MCF 10A (cell line): Measurements from ENCODE around the gene TMEM130. TPM values are rescaled to one million over a fixed set of nuclear protein-coding genes. Genes with fewer than 3 reads are reported as not detected.

ENCODE experiments used
- Bru-seq: library from RNA; stranded (reverse); fragments of 400-500 nt; gene quantifications from one replicate; lab custom pipeline; 2021; lab: Mats Ljungman, UMichigan
- BruChase-seq, 2 experiments: library from RNA; stranded (reverse); fragments of 400-500 nt; gene quantifications; one replicate each; lab custom pipeline; 2021; lab: Mats Ljungman, UMichigan
- BruUV-seq: library from RNA; stranded (reverse); fragments of 400-500 nt; replicated peaks from 2 replicates; lab custom pipeline; 2021; lab: Mats Ljungman, UMichigan
- CTCF ChIA-PET: fragments of 300-600 bp; sonication (Branson Sonifier 250); formaldehyde crosslinking; extraction: SDS; loops from one replicate; lab custom pipeline; 2021; ENCODE audit warnings: antibody characterized with exemption, inconsistent platforms; lab: Yijun Ruan, JAX
- POLR2A ChIA-PET: fragments of 300-600, 350-650 bp; sonication (Branson Sonifier 250); formaldehyde crosslinking; extraction: SDS; loops from one replicate; lab custom pipeline; 2020; ENCODE audit warnings: antibody characterized with exemption, inconsistent platforms; lab: Yijun Ruan, JAX
- DNase-seq: peaks from one replicate; pipeline ENCODE4 v3.0.0-alpha.2; 2018; ENCODE audit not compliant: unreplicated experiment
- H3K27ac Mint-ChIP-seq: one replicate; pipeline ENCODE4 v1.8.0; 2022; ENCODE audit warnings: mild to moderate bottlenecking, low read depth, mixed read lengths; ENCODE audit not compliant: unreplicated experiment
- H3K27me3 Mint-ChIP-seq: one replicate; pipeline ENCODE4 v1.8.0; 2022; ENCODE audit warnings: mixed read lengths; ENCODE audit not compliant: insufficient read depth, unreplicated experiment
- H3K36me3 Mint-ChIP-seq: one replicate; pipeline ENCODE4 v1.8.0; 2022; ENCODE audit warnings: mild to moderate bottlenecking, moderate library complexity, mixed read lengths; ENCODE audit not compliant: insufficient read depth, unreplicated experiment
- H3K4me1 Mint-ChIP-seq: one replicate; pipeline ENCODE4 v1.8.0; 2022; ENCODE audit warnings: mixed read lengths; ENCODE audit not compliant: insufficient read depth, unreplicated experiment
- H3K4me3 Mint-ChIP-seq: one replicate; pipeline ENCODE4 v1.8.0; 2022; ENCODE audit warnings: mild to moderate bottlenecking, moderate library complexity, mixed read lengths; ENCODE audit not compliant: unreplicated experiment
- H3K9me3 Mint-ChIP-seq: one replicate; pipeline ENCODE4 v1.8.0; 2022; ENCODE audit warnings: mixed read lengths; ENCODE audit not compliant: unreplicated experiment
- intact Hi-C: fragments of 100-400 bp; cut with micrococcal nuclease; formaldehyde crosslinking; loops from 2 replicates; pipeline ENCODE4 v1.14.1; 2022
- long read RNA-seq: library from polyadenylated mRNA; stranded (forward); transcript quantifications from one replicate; pipeline ENCODE4 v2.0.0, GENCODE V29; 2022
- total RNA-seq: library from RNA; stranded (reverse); gene quantifications from 2 replicates; pipeline ENCODE4 v1.2.3, GENCODE V29; 2022
- TF ChIP-seq, protein P1 (sequence below): fragments of 200-600 bp; IDR thresholded peaks from one replicate; pipeline ENCODE4 v1.8.0; 2022; ENCODE audit warnings: antibody characterized with exemption, mild to moderate bottlenecking; ENCODE audit not compliant: unreplicated experiment

The TMEM130 gene, protein sequence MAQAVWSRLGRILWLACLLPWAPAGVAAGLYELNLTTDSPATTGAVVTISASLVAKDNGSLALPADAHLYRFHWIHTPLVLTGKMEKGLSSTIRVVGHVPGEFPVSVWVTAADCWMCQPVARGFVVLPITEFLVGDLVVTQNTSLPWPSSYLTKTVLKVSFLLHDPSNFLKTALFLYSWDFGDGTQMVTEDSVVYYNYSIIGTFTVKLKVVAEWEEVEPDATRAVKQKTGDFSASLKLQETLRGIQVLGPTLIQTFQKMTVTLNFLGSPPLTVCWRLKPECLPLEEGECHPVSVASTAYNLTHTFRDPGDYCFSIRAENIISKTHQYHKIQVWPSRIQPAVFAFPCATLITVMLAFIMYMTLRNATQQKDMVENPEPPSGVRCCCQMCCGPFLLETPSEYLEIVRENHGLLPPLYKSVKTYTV
- total RNA-seq (not detected in 2 replicates), Bru-seq, nascent RNA (not detected), BruChase-seq, experiment 1, labeled RNA remaining after a 6-hour chase (percentile 7 among the genes with signal in this experiment), BruChase-seq, experiment 2, labeled RNA remaining after a 2-hour chase (not detected)
- long read RNA-seq, result 0 reads

DNA sequence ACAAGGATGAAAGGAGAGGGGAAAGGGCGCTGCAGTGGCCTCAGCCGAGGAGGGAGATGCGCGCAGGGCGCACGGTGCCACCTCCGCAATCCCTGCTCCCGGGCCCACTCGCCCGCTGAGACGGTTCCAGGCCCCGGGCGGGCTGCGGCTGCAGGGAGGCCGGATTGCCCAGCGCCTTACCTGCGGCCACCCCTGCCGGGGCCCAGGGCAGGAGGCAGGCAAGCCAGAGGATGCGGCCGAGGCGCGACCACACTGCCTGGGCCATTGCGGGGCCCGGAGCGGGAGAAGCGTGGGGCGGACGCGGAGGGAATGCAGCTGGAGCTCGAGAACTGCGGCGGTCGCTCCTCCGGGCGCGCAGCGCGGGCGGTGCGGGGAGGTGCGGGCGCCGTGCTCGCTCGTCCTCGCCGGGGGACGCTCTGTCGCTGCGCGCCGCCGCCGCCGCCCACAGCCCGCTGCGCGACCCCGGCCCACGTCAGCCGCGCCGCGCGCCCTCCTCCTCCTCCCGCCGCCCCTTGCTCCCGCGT, at the start of gene TMEM130:
Gene TMEM130, minus strand, starts transcription at position 418 of the 524 bp plus-strand sequence. Its CDS starts 153 bp downstream, at position 265.
- DNase-seq, result no peak
- POLR2A ChIA-PET, result no interaction called here
- peaks cover 2% of the 10 kb centered on the region for H3K27me3 Mint-ChIP-seq
- H3K4me1 Mint-ChIP-seq, result no peaks in the 10 kb centered on the region
- H3K36me3 Mint-ChIP-seq, result no peaks in the 10 kb centered on the region
- TF ChIP-seq, protein P1, sequence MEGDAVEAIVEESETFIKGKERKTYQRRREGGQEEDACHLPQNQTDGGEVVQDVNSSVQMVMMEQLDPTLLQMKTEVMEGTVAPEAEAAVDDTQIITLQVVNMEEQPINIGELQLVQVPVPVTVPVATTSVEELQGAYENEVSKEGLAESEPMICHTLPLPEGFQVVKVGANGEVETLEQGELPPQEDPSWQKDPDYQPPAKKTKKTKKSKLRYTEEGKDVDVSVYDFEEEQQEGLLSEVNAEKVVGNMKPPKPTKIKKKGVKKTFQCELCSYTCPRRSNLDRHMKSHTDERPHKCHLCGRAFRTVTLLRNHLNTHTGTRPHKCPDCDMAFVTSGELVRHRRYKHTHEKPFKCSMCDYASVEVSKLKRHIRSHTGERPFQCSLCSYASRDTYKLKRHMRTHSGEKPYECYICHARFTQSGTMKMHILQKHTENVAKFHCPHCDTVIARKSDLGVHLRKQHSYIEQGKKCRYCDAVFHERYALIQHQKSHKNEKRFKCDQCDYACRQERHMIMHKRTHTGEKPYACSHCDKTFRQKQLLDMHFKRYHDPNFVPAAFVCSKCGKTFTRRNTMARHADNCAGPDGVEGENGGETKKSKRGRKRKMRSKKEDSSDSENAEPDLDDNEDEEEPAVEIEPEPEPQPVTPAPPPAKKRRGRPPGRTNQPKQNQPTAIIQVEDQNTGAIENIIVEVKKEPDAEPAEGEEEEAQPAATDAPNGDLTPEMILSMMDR, result no peak
- H3K27ac Mint-ChIP-seq, result no peak within 1 kb of the TSS
- CTCF ChIA-PET, result no interaction called here
- H3K4me3 Mint-ChIP-seq, result no peak within 1 kb of the TSS
- BruUV-seq, result no TSS peak
- no peaks in the 10 kb centered on the region for H3K9me3 Mint-ChIP-seq
- intact Hi-C loops, result no loop called here

DNA sequence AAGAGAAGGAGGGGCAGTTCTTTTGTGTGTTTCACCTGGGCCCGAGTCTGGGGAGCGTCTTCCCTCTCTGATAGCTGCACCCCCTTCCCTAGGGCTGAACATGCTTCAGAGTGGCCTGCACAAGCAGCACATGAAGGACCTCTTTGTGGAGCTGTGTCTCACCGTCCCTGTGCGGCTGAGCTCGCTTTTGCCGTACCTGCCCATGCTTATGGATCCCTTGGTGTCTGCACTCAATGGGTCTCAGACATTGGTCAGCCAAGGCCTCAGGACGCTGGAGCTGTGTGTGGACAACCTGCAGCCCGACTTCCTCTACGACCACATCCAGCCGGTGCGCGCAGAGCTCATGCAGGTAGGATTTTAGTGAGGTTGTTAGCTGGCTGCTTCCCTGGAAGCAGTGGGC, 47.5 kb upstream of the TMEM130 start:
- ChIA-PET CTCF (no interaction called here), POLR2A (interaction anchor here (0.6 kb wide), 1 partner anchor 88 kb away, joined by 4 read pairs; no protein-coding TSS in a partner anchor)
- no peak for DNase-seq
- H3K9me3 Mint-ChIP-seq, result no peaks in the 10 kb centered on the region
- peaks cover 89% of the 10 kb centered on the region for H3K36me3 Mint-ChIP-seq
- peaks cover 3% of the 10 kb centered on the region for H3K4me1 Mint-ChIP-seq
- H3K4me3 Mint-ChIP-seq, result no peak overlapping the region
- BruUV-seq, result no TSS peak
- H3K27ac Mint-ChIP-seq, result no peak overlapping the region
- TF ChIP-seq, protein P1, result no peak
- H3K27me3 Mint-ChIP-seq, result no peaks in the 10 kb centered on the region
- intact Hi-C loops, result no loop called here

DNA sequence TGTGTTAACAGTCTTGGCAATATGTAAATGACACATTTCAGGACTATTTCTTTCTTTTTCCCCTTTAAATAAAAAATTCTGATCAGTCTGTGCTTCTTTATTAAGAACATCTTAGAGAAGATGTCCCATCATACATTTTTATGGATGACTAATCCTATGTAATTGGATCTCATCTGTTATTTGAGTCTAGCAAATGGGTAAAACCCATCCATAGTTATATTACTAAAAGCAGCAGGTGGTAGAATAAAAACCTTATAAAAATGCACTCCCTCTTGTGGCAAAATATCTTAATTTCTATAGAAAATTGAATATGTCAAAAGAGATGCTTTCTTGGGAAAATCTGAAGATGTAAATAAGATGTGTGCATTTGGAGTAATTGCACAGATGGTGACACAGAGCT, 43.8 kb upstream of the TMEM130 start:
- intact Hi-C loops, result no loop called here
- TF ChIP-seq, protein P1, result no peak
- POLR2A ChIA-PET, result interaction anchor here (1.1 kb wide), 1 partner anchor 492 kb away, joined by 3 read pairs; no protein-coding TSS in a partner anchor
- BruUV-seq, result no TSS peak
- Mint-ChIP-seq H3K36me3 (peaks cover 86% of the 10 kb centered on the region), H3K4me3 (no peak overlapping the region), H3K27ac (no peak overlapping the region), H3K9me3 (no peaks in the 10 kb centered on the region), H3K27me3 (no peaks in the 10 kb centered on the region), H3K4me1 (no peaks in the 10 kb centered on the region)
- DNase-seq, result peak; percentile 3
- CTCF ChIA-PET, result interaction anchor here (0.6 to 0.7 kb wide), 2 partner anchors 497 kb away, joined by 3 to 4 read pairs; no protein-coding TSS in a partner anchor

DNA sequence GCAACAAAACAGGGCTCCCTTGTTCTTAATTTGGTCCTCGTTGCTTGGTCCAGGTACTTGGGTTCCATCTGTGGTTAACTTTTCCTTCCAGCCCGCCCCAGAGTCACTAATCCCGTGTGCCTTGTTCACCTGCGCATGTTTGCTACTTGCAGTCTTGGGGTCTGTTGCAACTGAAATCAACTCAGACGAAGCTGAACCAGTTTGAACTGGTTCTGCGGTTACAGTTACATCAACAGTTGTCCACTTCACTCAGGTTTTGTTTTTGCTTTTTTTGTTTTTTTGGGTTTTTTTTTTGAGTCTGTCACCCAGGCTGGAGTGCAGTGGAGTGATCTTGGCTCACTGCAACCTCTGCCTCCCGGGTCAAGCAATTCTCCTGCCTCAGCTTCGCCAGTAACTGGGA, 43.2 kb upstream of the TMEM130 start:
- Mint-ChIP-seq H3K4me3 (no peak overlapping the region), H3K4me1 (no peaks in the 10 kb centered on the region), H3K9me3 (no peaks in the 10 kb centered on the region), H3K27ac (no peak overlapping the region), H3K36me3 (peaks cover 86% of the 10 kb centered on the region), H3K27me3 (no peaks in the 10 kb centered on the region)
- DNase-seq, result no peak
- ChIA-PET CTCF (no interaction called here), POLR2A (no interaction called here)
- no TSS peak for BruUV-seq
- intact Hi-C loops, result no loop called here
- TF ChIP-seq, protein P1, result no peak
